GM19463 (cell line): Measurements from ENCODE around the gene RIMS1.

ENCODE experiments used
- ATAC-seq: cut with Tn5 transposase; IDR thresholded peaks from one replicate; pipeline ENCODE4 v1.9.1; 2021; ENCODE audit warnings: mild to moderate bottlenecking, moderate library complexity; ENCODE audit not compliant: unreplicated experiment

RIMS1 gene

DNA sequence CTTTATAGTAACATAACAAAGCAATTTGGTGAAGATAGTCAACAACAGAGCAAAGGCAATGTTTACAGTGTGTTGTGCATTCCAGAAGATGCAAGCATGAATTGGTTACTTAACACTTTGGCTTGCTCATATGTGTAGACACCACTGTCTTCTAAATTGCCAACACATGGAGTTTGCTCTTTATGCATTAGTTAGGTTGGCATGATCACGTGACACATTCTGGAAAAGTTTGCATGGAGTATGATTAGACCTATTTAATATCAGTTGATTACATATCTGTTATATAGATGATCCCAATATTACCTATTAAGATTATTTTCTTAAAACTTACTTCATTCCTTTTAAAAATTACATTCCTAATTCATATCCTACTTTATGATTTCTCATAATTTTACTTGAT, 197.6 kb downstream of the RIMS1 start:
- ATAC-seq: no peak

DNA sequence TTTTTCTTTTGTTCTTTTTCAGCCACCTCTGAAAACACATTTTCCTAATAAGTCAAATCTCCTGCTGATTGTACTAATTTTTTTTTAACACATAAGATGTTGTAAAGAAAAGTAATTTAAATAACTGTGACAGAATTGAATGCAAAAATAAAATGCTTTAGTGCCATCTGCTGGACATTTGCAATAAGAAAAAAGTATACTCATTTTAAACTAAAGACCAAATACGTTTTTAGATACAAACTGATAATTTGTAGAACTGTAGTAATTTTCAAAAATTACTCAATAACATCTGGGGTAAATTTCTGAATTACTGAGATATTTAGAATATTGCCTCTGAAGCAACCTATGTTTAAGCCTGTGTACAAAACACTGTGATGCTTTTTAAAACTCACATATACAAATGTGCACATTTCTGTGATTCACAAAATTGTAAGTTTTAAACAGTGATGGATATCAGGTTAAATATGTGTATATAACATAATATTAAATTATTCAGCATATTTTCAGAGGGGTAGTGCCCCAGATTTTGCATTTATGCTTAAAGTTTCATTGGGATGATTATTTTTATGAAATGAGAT, 198.7 kb downstream of the RIMS1 start:
- ATAC-seq: no peak

DNA sequence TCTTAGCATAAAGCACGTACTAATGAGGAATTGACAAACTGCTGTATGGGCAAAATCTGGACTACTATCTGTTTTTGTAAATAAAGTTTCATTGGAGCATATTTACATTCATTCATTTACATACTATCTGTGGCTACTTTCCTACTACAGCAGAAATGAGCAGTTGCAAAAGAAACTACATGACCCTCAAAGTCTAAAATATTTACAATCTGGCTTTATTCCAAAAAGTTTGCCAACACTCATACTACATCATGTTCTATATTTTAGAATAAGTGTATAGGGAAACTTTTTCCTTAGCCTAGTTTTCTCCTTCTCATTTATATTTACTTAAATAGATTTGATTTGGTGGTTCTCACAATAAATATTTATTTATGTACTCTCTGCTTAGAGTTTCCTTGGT, 208.2 kb downstream of the RIMS1 start:
- ATAC-seq: no peak

DNA sequence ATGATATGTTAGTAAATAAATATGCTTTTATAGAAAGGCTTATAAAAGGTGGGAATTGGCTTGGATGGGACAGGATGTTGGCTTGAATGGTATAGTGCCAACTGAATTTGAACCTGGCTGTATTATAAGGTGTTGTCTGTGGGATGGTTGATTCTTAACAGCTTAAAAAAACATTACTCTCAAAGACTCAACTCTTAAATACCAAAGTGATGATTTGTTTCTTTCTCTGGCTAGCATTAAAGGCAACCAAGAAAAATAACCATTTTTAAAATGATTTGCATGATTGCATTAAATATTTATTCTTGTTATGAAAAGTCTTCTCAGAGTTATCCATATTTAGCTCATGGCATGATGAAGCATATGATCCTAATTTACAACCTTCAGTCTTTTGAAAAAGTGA, 216.2 kb downstream of the RIMS1 start:
- no peak for ATAC-seq

DNA sequence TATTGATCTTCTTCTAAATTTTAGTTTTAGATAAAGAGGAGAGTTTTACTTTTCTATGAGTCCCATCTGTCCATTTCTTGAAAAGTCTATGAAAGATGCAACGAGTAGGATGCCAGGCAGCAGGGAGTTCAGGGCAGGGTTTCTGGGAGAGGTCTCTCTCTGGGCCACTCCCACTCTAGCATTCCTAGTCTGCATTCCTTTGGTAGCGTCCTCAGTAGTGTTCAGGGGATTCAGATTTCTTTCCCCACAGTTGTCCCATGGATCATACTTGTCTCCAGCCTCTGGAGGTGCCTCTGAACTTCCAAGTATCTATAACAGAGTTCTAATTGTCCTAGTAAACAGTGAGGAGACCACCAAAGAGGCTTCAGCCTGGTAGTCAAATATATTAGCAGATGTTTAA, 225.3 kb downstream of the RIMS1 start:
- ATAC-seq: no peak

DNA sequence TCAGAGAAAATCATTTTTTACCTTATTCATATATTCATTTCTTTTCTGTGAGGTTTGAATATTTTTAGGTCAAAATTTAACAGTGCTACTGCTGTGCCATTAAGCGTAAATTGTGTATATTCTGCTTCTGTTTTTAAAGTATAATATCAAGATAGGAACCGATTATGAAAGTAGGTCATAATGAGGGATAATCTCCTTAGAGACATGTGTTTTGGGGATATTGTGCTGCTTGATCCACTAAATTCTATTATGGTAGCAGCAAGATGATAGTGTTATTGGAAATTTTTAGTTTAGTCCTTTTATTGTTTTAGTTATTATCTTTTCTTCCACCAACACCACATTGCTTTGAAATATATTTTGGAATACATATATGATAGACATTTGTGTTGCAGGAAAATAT, 244.0 kb downstream of the RIMS1 start:
- no peak for ATAC-seq

DNA sequence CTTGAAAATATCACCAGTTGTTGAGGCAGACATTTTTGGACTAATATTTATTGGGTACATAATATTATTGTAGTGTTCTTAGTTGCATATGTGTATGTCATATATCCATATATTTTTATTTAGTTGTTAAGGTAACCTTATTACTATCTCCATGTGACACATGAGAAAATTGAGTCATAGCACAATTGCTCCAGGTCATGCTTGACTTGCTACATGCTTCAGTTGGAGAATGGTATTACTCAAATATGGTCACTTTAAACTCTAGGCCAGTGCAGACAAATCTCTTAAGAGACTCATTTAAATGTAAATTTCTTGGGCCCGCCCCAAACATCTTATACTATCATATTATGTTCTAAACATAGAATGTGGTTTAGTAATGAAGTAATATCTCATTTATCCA, 246.1 kb downstream of the RIMS1 start:
- no peak for ATAC-seq

DNA sequence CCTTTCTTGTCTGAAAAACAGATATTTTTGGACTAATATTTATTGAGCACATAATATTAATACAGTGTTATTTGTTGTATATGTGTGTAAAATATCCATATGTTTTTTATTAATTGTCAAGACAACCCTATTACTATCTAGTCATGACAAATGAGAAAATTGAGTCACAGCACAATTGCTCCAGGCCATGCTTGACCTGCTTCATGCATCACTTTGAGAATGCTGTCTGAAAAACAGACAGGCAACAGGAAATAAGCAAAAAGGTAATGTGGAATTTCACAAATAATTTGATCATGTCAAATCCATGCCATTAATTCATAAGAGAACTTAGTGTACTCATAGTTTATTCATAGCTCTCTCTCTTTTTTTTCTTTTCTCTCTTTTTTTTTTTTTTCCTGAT, 246.5 kb downstream of the RIMS1 start:
- no peak for ATAC-seq

DNA sequence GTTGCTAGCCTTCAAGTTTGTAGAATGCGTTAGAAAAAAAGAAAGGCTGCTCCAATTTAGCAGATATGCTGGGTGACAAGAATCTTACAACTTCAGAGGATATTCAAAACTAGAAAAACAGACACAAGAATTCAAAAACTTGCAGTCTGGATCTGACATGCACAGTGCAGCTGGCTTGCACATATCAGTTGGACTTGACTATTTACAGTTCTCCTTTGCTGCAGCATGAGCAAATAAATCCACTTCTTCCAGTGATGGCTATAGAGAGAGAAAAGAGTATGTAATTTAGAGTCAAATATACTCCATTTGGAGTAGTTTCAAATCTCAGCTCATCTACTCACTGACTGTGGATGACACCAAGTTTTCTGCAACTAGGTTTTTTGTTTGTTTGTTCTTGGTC, 247.0 kb downstream of the RIMS1 start:
- ATAC-seq: no peak

DNA sequence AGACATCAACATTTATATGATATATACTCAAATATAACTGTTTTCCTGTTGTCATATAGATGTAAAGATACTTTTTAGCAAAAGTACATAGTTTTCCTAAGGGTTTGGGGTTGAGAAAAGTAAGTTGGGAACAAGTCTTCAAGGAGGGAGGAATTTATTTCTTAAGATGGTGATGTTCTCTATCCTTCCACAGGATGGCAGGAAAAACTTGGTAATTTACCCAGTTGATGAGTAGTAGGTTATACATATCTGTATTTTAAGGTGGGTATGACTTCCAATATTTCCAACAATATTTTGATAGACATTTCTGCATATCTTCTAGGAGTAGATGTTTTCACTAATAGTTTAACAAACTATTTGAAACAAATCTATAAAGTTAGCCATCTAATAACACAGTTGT, 254.4 kb downstream of the RIMS1 start:
- ATAC-seq: no peak

DNA sequence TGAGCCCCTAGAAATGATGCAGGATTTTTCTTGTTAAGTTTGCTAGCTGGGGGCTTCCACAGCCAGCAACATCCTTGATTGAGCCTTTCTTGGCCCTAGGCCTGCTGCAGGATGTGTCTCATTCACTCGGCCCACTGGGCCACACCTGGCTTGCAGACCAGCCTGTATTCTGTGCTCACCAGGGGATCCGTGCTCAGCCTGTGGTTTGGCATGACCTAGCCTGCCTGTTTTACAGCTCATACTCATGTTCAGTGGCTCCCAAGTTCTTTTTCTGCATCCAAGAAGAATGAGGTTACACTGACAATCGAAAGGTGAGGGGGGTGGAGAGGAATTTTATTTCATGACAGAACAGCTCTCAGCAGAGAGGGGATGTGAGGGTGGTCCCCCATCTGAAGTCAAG, 263.4 kb downstream of the RIMS1 start:
- ATAC-seq: no peak

DNA sequence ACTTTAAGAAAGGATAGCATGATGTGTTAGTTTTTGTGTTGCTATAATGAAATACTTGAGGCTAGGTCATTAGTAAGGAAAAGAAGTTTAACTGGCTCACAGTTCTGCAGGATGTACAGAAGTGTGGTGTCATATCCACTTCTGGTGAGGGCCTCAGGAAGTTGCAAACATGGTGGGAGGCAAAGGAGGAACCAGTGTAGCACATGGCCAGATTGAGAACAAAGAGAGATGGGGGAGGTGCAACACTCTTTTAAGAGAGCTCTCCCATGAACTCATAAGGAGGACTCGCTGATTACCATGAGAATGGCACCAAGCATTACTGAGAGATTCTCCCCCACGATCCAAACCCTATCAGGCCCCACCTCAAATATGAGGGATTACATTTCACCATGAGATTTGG, 265.4 kb downstream of the RIMS1 start:
- ATAC-seq: no peak

DNA sequence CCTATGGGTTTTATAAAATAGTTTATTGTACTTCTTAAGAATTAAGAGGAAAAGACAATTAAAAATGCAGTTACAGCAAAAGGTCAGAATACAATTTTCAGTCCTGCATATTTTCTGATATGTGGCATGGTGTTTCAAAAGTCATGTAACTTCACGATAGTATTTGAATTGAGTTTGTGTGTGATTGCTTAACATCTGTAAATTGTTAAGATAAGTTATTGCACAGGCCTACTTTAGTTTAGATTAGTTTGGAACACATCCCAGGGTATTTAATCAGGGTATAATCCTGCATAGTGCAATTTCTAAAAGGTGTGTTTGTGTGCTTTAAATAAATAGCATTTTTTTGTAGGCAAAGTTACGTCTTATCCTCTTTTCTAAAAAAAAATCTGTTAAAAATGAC, 289.6 kb downstream of the RIMS1 start:
- ATAC-seq: no peak

DNA sequence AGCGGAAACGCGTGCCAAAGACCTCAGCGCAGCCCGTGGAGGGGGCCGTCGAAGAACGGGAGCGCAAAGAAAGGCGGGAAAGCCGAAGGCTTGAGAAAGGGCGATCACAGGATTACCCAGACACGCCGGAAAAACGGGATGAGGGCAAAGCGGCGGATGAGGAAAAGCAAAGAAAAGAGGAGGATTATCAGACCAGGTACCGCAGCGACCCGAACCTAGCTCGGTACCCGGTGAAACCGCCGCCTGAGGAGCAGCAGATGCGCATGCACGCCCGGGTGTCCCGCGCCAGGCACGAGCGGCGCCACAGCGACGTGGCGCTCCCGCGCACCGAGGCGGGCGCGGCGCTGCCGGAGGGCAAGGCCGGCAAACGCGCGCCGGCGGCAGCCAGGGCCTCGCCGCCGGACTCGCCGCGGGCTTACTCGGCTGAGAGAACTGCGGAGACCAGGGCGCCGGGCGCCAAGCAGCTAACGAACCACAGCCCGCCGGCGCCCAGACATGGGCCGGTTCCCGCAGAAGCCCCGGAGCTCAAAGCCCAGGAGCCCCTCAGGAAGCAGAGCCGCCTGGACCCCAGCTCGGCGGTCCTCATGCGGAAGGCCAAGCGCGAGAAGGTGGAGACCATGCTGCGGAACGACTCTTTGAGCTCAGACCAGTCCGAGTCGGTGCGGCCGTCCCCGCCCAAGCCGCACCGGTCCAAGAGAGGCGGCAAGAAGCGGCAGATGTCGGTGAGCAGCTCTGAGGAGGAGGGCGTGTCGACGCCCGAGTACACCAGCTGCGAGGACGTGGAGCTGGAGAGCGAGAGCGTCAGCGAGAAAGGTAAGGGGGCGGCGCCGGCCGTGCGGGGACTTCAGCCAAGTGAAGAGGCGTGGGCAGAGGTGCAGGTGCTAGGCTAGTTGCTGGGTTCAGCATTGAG, 296.2 kb downstream of the RIMS1 start:
- ATAC-seq: peak; percentile 88

DNA sequence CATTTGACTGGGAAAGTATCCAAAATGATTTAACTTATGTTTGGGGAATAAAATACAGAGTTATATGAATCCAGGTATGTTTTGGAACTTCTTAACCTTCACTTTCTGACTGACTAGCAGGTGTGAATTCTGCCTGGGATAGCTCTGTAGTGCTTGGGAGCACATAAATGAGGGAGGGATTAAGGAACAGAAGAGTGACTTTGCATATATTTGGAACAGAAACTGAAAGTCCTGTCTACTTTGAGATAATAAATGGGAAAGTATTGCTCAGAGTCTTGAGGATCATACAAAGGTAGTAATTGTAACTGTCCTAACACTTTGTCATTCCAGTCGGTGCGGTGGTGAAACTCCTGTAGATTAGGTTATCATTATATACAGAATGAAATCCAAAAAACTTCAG, 317.6 kb downstream of the RIMS1 start:
- ATAC-seq: no peak

DNA sequence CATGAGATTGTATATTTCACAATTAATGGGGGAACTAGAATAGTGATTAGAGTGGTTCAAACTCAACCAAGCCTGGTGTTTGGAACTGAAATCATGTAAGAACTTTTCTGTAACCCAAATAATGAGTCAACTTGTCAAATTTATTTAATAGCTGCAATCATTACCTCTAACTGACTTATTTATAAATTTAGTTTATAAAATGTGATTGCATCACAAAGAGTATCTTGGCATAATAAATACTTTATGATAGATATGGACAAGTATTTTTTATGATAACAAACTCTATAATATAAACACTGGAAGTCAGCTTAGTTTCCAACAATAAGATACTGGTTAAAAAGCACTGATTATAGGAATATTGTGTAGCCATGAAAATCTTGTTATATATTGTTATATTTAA, 319.1 kb downstream of the RIMS1 start:
- no peak for ATAC-seq

DNA sequence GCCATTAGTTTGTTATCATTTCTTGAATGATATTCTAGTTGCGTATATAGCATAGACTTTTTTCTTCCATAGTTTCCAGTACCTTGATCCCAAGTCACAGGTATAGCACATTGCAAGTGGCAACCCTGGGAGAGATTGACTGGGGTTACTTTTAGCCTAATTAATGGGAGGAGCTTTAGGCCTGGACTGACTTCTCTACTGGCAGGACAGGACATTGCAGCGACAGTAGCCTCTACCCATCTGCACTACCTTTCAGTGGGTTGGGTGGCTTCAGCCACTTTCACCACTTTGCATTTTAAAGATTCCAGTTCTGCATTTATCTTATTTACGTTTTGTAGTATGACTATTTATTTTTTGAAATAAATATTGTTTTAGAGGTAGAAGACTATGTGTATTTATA, 320.3 kb downstream of the RIMS1 start:
- ATAC-seq: no peak

DNA sequence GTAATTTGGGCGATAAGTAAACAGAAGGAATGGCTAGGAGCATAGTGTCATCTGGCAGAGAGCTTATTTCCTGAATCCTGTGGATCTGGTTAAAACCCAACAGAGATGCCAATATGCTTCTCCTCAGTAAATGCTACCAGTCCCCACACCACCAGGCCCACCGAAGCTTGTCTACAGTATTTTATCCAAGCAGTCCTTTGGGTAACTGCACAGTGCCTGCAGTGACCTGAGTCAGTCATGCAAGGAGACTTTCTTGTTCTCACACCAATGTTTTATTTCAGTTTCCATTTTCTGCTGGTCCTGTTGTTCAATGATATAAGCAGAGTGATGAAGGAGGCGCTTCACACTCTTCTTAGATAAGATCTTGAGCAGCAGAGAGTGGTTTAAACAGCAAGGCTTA, 326.3 kb downstream of the RIMS1 start:
- ATAC-seq: no peak

DNA sequence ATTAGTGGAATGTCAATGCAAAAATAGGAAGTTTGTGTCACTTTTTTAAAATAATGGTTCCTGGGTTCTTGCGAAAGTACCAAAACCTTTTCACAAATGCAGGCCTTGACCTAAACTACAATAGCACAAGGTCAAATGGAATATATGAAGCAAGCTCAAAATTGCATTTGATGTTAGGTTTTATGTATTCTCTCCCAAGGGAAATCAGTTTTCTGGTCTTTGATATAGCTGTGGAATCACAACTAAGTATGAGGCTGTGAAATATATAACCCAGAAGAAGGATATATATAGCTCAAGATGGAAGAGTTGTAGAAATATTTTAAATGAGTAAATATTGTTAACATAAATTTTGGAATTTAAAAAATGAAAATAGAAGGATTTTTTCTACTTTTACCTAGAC, 327.3 kb downstream of the RIMS1 start:
- ATAC-seq: no peak

DNA sequence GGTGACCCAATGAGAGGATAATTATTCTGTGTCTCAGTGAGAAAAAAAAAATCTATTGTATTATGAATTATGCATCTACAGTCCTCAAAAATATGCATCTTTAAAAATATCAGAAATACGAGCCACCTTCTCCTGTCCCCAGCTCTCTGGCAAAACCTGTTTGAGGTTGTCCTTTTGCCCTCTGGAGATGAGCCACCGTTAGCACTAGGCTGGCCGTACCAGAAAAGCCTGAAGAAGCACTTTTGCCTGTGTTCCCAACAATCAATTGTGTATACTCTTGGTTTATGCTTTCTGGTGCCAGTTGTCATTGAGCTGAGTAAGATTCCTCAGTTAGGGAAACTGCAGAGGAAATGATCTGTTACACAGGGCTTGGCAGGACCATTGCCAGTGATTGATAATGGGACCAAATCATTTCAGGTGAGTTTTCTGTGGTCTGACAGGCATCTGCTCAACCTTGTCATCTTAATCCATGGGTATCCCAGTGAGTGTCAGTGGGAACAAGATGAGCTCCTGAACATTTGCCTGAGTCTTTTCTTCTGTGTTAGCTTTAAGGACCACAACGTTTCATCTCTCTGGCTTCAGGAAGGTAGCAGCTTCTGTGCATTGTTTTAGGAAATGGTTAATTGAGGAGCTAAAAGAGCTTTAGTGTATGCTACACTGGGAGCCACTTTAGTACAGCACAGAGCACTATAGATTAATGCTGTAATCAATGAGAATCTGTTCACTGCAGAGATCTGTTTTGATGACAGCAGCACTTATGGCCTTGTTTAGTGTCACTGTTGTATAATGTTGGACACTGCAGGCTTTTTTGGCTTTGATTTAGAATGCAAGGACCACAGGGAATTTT, 330.1 kb downstream of the RIMS1 start:
- ATAC-seq: no peak

DNA sequence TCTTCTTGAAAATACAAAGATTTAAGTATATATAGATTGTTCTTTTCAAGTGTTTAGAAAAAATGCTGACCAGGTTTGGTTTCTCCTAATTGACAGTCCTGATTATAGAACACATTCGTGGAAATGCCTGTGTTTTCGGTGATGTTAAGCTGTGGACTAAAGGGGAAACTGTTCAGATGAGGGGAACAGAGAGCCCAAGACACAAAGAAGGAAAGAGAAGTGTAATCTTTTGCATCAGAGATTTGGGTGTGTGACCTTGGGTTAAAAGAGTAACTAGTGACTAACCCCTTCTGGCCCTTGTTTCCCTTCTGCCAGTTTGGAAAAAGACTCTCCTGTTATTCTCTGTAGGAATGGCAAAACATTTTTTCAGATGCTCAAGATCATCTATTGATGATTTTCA, 331.3 kb downstream of the RIMS1 start:
- ATAC-seq: no peak

DNA sequence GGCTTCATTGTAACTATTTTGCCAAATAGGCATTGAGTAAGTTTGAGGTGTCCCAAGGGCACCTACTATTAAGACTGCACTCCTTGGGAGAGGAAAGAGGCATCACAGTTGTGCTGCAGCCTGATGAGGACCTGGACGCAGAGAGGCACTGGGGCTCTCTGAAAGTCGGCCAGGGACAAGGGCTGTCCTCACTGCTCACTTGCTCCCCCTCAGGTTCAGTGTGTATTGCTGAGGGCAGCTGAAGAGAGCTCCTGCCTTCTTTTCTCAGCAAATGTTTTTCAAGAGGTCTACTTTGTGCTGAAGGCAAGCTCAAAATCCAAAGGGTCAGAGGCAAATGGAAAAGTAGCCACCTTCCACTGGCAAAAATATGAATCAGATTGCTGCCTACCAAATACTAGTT, 331.8 kb downstream of the RIMS1 start:
- peak; percentile 91 for ATAC-seq
